ENCODE results near the gene RBM47. TPM values are rescaled to one million over a fixed set of nuclear protein-coding genes. Genes with fewer than 3 reads are reported as not detected.

Gene RBM47
- total RNA-seq, 1 donor from 2014 or later: 0.98 TPM

DNA sequence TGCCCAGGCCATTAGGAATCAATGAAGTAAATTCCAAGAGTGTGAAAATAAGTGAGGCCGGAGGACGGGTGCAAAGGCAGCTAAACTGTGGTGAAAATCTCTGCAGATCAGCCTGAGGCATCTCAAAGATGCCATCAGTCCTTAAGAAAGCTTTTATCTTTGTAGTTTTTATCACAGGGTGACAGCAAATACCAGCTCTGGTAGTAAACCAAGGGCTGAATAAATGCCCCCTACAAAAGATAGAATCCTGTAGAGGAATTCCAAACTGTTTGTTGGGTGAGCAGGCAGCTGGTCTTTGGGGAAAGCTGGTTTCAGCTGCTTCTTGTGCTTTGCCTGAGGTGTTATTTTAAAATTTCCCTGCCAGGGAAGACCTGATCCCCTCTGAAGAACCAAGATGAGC, 21.6 kb upstream of the RBM47 start:
- no peaks in the 10 kb centered on the region for H3K27me3 Mint-ChIP-seq (ENCODE audit: unreplicated experiment)
- H3K27ac Mint-ChIP-seq (ENCODE audit: unreplicated experiment): no peak overlapping the region
- no peak for DNase-seq
- no peaks in the 10 kb centered on the region for H3K9me3 Mint-ChIP-seq (ENCODE audit: unreplicated experiment)
- H3K36me3 Mint-ChIP-seq (ENCODE audit: unreplicated experiment): no peaks in the 10 kb centered on the region
- no peaks in the 10 kb centered on the region for H3K4me1 Mint-ChIP-seq (ENCODE audit: low read depth, unreplicated experiment)
- no peak overlapping the region for H3K4me3 Mint-ChIP-seq (ENCODE audit: unreplicated experiment)
- TF ChIP-seq, protein P1, sequence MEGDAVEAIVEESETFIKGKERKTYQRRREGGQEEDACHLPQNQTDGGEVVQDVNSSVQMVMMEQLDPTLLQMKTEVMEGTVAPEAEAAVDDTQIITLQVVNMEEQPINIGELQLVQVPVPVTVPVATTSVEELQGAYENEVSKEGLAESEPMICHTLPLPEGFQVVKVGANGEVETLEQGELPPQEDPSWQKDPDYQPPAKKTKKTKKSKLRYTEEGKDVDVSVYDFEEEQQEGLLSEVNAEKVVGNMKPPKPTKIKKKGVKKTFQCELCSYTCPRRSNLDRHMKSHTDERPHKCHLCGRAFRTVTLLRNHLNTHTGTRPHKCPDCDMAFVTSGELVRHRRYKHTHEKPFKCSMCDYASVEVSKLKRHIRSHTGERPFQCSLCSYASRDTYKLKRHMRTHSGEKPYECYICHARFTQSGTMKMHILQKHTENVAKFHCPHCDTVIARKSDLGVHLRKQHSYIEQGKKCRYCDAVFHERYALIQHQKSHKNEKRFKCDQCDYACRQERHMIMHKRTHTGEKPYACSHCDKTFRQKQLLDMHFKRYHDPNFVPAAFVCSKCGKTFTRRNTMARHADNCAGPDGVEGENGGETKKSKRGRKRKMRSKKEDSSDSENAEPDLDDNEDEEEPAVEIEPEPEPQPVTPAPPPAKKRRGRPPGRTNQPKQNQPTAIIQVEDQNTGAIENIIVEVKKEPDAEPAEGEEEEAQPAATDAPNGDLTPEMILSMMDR (IDR thresholded peaks at IDR 0.05; ENCODE audit: partially characterized antibody, unreplicated experiment): no peak

DNA sequence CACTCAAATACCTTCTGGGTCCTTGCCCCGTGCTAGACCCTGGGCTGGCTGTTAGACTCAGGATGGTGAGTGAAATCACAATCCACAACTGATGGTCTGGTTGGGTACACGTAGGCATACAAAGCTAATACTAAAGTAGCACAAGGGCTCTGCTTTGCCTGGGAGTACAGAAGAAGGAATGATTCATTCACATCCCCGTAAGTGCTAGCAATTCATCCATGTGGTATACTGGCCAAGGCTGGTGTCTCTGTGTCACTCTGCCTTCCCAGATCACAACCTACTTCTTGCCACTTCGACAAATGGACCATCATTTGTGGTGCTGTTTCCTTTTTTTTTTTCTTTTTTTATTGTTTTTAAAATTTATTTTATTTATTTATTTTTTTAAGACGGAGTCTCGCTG, 19.7 kb upstream of the RBM47 start:
- DNase-seq: no peak
- Mint-ChIP-seq H3K9me3 (ENCODE audit: unreplicated experiment) (no peaks in the 10 kb centered on the region), H3K4me1 (ENCODE audit: low read depth, unreplicated experiment) (no peaks in the 10 kb centered on the region), H3K27ac (ENCODE audit: unreplicated experiment) (no peak overlapping the region), H3K36me3 (ENCODE audit: unreplicated experiment) (no peaks in the 10 kb centered on the region), H3K4me3 (ENCODE audit: unreplicated experiment) (no peak overlapping the region), H3K27me3 (ENCODE audit: unreplicated experiment) (no peaks in the 10 kb centered on the region)
- TF ChIP-seq, protein P1 (IDR thresholded peaks at IDR 0.05; ENCODE audit: partially characterized antibody, unreplicated experiment): no peak

DNA sequence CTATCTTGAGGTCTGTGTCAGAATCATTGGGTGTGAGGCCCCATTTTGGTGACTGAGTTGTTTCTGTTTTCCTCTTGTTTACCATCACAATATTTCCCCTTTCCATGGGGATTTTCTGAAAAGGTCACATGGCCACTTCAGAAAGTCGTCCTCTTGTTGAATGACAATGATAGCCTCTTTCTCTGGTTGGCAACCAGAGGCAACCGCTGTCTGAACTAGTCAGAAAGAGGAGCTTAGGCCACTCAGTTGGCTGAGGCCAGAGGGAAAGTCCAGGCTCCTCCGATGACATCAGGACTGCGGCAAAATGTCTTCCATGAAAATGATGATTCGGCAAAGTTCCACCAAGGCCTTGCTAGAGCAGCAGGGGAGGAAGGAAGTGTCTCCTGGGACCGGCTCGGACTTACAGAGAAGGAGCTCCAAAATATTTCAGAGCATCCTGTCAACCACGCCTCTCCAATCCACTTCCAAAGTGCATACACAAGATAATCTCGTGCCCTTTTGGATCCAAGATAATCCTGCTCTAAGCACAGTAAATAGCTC, 19.1 kb upstream of the RBM47 start:
- H3K27me3 Mint-ChIP-seq (ENCODE audit: unreplicated experiment): no peaks in the 10 kb centered on the region
- H3K4me1 Mint-ChIP-seq (ENCODE audit: low read depth, unreplicated experiment): no peaks in the 10 kb centered on the region
- H3K9me3 Mint-ChIP-seq (ENCODE audit: unreplicated experiment): no peaks in the 10 kb centered on the region
- no peaks in the 10 kb centered on the region for H3K36me3 Mint-ChIP-seq (ENCODE audit: unreplicated experiment)
- no peak for DNase-seq
- no peak overlapping the region for H3K4me3 Mint-ChIP-seq (ENCODE audit: unreplicated experiment)
- TF ChIP-seq, protein P1 (IDR thresholded peaks at IDR 0.05; ENCODE audit: partially characterized antibody, unreplicated experiment): no peak
- no peak overlapping the region for H3K27ac Mint-ChIP-seq (ENCODE audit: unreplicated experiment)

DNA sequence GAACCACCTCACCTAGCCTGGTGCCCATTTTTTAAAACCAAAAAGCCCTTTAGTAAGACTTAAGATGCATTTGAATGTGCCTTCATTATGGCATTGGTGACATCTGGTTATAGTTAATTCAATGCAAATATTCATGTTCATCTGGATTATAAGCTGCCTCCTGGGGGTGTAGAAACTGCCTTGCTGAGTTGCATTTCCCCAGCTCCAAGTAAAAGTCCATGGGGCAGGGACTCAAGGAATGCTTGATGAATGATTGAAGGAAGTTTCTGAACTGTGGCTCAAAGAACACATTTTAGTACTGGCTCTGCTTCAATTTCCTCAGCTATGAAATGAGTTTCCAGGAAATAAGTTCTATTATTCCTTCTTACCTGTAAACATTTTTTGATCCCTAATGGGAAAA, 18.5 kb upstream of the RBM47 start:
- TF ChIP-seq, protein P1 (IDR thresholded peaks at IDR 0.05; ENCODE audit: partially characterized antibody, unreplicated experiment): no peak
- DNase-seq: no peak
- Mint-ChIP-seq H3K9me3 (ENCODE audit: unreplicated experiment) (no peaks in the 10 kb centered on the region), H3K27ac (ENCODE audit: unreplicated experiment) (no peak overlapping the region), H3K4me3 (ENCODE audit: unreplicated experiment) (no peak overlapping the region), H3K36me3 (ENCODE audit: unreplicated experiment) (no peaks in the 10 kb centered on the region), H3K27me3 (ENCODE audit: unreplicated experiment) (no peaks in the 10 kb centered on the region), H3K4me1 (ENCODE audit: low read depth, unreplicated experiment) (no peaks in the 10 kb centered on the region)

DNA sequence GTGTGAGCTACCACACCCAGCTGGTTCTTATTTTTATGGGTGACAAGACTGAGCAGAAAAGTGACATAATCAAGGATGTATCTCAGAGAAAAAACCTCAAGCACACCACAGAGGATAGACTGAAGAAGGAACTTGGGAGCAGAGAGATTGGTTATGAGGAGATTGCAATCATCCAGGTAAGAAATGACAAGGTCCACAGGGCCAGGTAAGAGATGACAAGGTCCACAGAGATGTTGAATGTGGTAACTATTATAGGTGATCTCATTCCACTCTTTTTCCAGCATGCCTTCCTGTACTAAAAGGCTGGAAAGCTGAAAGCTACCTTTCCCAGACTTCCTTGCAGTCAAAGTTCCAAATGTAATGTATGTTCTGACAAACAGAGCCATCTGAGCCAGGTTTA, 15.9 kb upstream of the RBM47 start:
- no peak for DNase-seq
- Mint-ChIP-seq H3K9me3 (ENCODE audit: unreplicated experiment) (no peaks in the 10 kb centered on the region), H3K4me3 (ENCODE audit: unreplicated experiment) (no peak overlapping the region), H3K27me3 (ENCODE audit: unreplicated experiment) (no peaks in the 10 kb centered on the region), H3K36me3 (ENCODE audit: unreplicated experiment) (no peaks in the 10 kb centered on the region), H3K4me1 (ENCODE audit: low read depth, unreplicated experiment) (no peaks in the 10 kb centered on the region), H3K27ac (ENCODE audit: unreplicated experiment) (no peak overlapping the region)
- TF ChIP-seq, protein P1 (IDR thresholded peaks at IDR 0.05; ENCODE audit: partially characterized antibody, unreplicated experiment): no peak

All from glutamatergic neuron (in vitro differentiated cells).